GM12891 (cell line): Measurements from ENCODE around the gene MAD2L1BP.

ENCODE experiments used
- DNase-seq: peaks from one replicate; pipeline ENCODE4 v3.0.0; 2011; ENCODE audit warnings: low spot score; ENCODE audit not compliant: insufficient read length
- FAIRE-seq: peaks from 2 replicates; lab custom pipeline; 2011; peaks lifted over from hg19 to GRCh38; lab: Jason Lieb, UNC
- PAX5 ChIP-seq: IDR thresholded peaks from 2 replicates; pipeline ENCODE4 v1.6.1; 2011; ENCODE audit warnings: low read length, moderate library complexity, mild to moderate bottlenecking; ENCODE audit not compliant: insufficient read depth, severe bottlenecking
- POLR2A ChIP-seq: IDR thresholded peaks from 2 replicates; pipeline ENCODE4 v1.6.1; 2011; ENCODE audit warnings: low read depth, low read length, control low read depth
- POLR2AphosphoS5 ChIP-seq: IDR thresholded peaks from 2 replicates; pipeline ENCODE4 v1.6.1; 2011; ENCODE audit warnings: low read depth, low read length, control low read depth
- POU2F2 ChIP-seq: IDR thresholded peaks from 2 replicates; pipeline ENCODE4 v1.6.1; 2011; ENCODE audit warnings: low read depth, mild to moderate bottlenecking, control low read depth, low read length, moderate library complexity
- SPI1 ChIP-seq: IDR thresholded peaks from 2 replicates; pipeline ENCODE4 v1.6.1; 2011; ENCODE audit warnings: low read depth, low read length, control low read depth
- TAF1 ChIP-seq: IDR thresholded peaks from 2 replicates; pipeline ENCODE4 v1.6.1; 2011; ENCODE audit warnings: low read depth, low read length, control low read depth

Gene MAD2L1BP

DNA sequence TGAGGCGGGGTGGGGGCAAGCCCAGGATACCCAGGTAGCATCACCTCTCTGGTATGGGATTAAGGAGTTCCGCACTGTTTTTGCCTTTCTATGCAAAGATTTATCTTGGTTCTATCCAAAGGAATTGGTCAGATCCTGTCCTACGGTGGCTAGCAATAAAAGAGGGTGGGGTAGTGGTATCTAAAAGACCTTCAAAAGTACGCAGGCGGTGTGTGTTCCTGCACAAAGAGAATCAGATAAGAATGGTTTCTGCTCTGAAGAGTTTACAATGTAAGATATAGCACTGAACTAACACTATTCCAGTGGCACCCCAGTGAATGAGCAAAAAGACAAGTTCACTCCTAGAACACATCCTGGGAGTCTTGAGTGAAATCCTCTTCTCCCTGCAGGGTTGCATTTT lies 45.7 kb downstream of the MAD2L1BP start:
- no peak for FAIRE-seq
- TF ChIP-seq POLR2A (no peak), PAX5 (no peak), TAF1 (no peak), SPI1 (no peak)

GRCh38 chr6:43682724-43683429 lies 47.2 kb downstream of the MAD2L1BP start:
- TF ChIP-seq SPI1 (no peak), POLR2A (no peak), TAF1 (no peak), POLR2AphosphoS5 (no peak), PAX5 (no peak), POU2F2 (no peak)
- no peak for DNase-seq
- FAIRE-seq, result no peak

More for the DNA sequence above, 45.7 kb downstream of the MAD2L1BP start:
- DNase-seq, result no peak

GRCh38 chr6:43683708-43684455 lies 48.2 kb downstream of the MAD2L1BP start:
- DNase-seq (peak; percentile 47), FAIRE-seq (no peak)
- peak; percentile 9; the same call in 1 of the 2 replicates for TF ChIP-seq POU2F2
- TF ChIP-seq SPI1, result peak; percentile 99
- TF ChIP-seq POLR2A, result no peak

- TF ChIP-seq POU2F2, result no peak
- TF ChIP-seq POLR2A, result no peak
- no peak for TF ChIP-seq SPI1
- TF ChIP-seq PAX5, result no peak
- no peak for TF ChIP-seq TAF1
- TF ChIP-seq POLR2AphosphoS5, result no peak
- FAIRE-seq (no peak), DNase-seq (no peak)
Measured at GRCh38 chr6:43687079-43687436, 51.4 kb downstream of the MAD2L1BP start.

DNA sequence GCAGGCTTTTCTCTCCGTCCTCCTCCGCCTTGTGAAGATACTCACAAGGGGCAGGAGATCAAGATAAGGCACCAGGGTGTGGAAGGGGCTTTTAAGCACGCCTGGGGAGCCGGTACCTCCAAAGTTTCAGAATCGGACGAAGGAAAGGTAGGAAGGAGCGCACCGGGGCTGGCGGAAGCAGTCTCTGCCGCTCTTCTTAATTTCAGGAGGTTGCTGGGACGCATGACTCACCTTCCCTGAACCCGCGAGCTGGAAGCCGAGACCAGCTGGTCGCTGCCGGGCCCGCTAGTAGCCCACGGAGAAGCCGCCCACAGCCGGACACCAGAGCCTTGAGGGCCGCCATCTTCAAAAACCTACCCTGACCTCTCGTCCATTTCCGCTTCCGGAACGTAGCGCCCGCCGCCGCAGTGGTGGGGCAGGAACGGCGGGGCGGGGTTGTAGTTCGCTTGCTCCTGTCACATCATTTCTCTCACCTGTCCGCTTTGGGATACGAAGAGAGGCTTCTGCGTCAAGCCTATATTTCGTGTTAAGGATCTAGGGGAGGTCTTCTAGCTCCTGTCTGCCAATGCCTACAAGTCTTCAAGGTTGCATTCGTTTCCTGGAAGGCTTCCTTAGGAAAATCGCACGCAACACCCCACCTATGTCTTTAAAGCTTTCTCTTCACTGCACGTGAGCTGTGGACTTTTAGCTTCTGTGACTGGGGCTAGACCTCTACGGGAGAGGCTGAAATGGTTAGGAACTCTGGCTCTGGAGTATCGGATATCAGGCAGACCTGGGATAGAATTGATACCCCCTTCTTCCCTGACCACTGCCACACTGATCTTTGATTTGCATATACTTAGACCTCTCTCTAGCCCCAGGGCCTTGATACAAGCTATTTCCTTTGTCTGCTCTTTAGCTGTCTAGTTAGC lies 52.1 kb downstream of the MAD2L1BP start, which contains the start of gene MRPS18A:
Gene MRPS18A (minus strand): TSS at position 355 of the 911 bp plus-strand sequence. CDS start 12 bp downstream, at position 343.
- DNase-seq (peak; percentile 74), FAIRE-seq (peak; percentile 90)
- TF ChIP-seq POLR2A (peak; percentile 85), SPI1 (peak; percentile 3; the same call in 1 of the 2 replicates), POLR2AphosphoS5 (peak; percentile 90), POU2F2 (peak; percentile 49; the same call in 1 of the 2 replicates), PAX5 (no peak), TAF1 (peak; percentile 88)

DNA sequence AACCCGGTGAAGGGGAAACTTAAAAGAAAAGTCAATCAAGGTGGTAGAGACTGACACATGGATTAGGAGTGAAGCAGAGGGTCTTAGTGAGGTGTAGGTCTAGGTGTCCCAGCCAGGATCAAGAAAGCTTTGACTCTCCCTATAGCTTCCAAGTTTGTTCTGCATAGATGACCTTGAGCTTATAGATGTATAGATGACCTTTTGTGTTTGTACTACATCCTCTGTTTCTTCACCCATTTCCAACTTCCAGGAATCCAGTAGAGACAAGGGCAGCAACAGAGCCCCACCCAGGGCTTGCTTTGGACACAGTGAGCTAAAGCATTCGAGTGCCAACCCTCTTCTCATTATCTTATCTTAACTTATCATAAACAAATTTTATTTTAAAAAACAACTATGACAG lies 53.8 kb downstream of the MAD2L1BP start:
- no peak for TF ChIP-seq PAX5
- TF ChIP-seq POLR2A, result no peak
- no peak for TF ChIP-seq SPI1
- TF ChIP-seq TAF1, result no peak
- no peak for TF ChIP-seq POLR2AphosphoS5
- no peak for TF ChIP-seq POU2F2
- FAIRE-seq, result no peak
- no peak for DNase-seq
